ENCODE results near the gene NT5DC3. TPM values are rescaled to one million over a fixed set of nuclear protein-coding genes. Genes with fewer than 3 reads are reported as not detected.

The NT5DC3 gene
- total RNA-seq (2021), result 12.2 to 12.8 TPM (median 12.5 TPM) in 3 replicates
- Bru-seq, nascent RNA, result percentile 76 among the genes with signal in this experiment
- long read RNA-seq, experiment 1, full-length matches to known transcripts, result 6 of 18 reads
- long read RNA-seq, experiment 1, partial matches to known transcripts, result 0 of 18 reads
- long read RNA-seq, experiment 1, other reads (novel, unspliced or antisense), result 12 of 18 reads
- long read RNA-seq, experiment 2, partial matches to known transcripts, result 0 of 13 reads
- long read RNA-seq, experiment 2, other reads (novel, unspliced or antisense), result 13 of 13 reads
- long read RNA-seq, experiment 3, result 0 reads

DNA sequence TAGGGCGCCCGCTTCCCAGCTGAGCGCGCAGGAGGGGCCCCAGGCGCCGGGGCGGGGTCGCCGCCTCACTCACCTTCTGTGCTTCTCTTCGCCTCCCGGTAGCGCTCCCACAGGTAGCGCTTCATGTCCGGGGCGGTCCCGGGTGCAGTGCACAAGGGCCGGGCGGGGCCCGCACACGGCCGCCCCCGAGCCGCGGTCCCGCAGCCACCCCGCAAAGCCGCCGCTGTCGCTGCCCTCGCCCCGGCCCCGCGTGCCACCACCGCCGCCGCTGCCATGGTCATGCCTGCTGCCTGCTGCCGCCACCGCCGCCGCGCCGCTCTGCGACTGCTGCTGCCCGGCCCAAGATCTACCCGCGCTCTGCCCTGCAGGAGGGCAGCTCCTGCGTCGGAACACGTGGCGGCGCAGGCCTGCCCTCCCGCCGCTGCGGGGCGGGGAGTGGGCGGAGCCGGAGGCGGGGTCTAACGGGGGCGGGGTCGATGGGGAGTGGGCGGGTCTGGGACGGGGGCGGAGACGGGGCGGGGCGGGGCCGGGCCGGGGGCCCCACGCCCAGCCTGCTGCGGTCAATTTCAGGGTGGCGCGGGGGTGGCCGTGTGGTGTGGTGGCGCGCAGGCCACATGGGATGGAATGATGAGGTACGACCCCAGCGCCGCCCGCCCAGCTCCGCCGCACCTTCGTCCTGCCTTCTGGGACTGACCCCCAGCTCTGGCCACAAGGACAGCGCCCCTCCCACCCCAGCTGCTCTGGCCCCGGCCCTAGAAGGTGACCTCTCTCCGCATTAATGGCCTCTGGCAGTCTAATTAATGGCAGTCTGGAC lies at the start of gene NT5DC3:
NT5DC3 (minus strand) TSS at position 359 of the 814 bp plus-strand sequence; CDS start at position 281, 78 bp downstream.
- H3K9me3 Mint-ChIP-seq, result no peaks in the 10 kb centered on the region
- CTCF ChIA-PET, result interaction anchor here (0.6 to 1.8 kb wide), 8 partner anchors 7 to 268 kb away, joined by 3 to 7 read pairs (median 3); no protein-coding TSS in a partner anchor
- peaks cover 25% of the 10 kb centered on the region for H3K4me1 Mint-ChIP-seq
- H3K27ac Mint-ChIP-seq, result peak within 1 kb of the TSS; percentile 91
- ATAC-seq (peak; percentile 80), DNase-seq (ENCODE audit: low spot score) (peak; percentile 79)
- peaks cover 8% of the 10 kb centered on the region for H3K36me3 Mint-ChIP-seq
- POLR2A ChIA-PET, result interaction anchor here (0.6 to 1.6 kb wide), 4 partner anchors 46 to 223 kb away, joined by 3 to 7 read pairs (median 3); partner anchors contain the start of genes HSP90B1 and TDG
- H3K27me3 Mint-ChIP-seq (ENCODE audit: low read depth), result peaks cover 6% of the 10 kb centered on the region; the same call in 1 of the 2 replicates
- H3K4me3 Mint-ChIP-seq, result peak within 1 kb of the TSS; percentile 98
- TF ChIP-seq NR1H2 (CRISPR knock-in tag; IDR thresholded peaks at IDR 0.05), result no peak
- no peak; the same call in 1 of the 2 replicates for TF ChIP-seq FOXP1 (CRISPR knock-in tag; IDR thresholded peaks at IDR 0.05; ENCODE audit: borderline replicate concordance)
- TF ChIP-seq, protein P1, sequence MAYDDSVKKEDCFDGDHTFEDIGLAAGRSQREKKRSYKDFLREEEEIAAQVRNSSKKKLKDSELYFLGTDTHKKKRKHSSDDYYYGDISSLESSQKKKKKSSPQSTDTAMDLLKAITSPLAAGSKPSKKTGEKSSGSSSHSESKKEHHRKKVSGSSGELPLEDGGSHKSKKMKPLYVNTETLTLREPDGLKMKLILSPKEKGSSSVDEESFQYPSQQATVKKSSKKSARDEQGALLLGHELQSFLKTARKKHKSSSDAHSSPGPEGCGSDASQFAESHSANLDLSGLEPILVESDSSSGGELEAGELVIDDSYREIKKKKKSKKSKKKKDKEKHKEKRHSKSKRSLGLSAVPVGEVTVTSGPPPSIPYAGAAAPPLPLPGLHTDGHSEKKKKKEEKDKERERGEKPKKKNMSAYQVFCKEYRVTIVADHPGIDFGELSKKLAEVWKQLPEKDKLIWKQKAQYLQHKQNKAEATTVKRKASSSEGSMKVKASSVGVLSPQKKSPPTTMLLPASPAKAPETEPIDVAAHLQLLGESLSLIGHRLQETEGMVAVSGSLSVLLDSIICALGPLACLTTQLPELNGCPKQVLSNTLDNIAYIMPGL (CRISPR knock-in tag; IDR thresholded peaks at IDR 0.05), result 0 out of 2 replicates have a peak, but pooled peaks have one; percentile 20
- TF ChIP-seq, protein P2, sequence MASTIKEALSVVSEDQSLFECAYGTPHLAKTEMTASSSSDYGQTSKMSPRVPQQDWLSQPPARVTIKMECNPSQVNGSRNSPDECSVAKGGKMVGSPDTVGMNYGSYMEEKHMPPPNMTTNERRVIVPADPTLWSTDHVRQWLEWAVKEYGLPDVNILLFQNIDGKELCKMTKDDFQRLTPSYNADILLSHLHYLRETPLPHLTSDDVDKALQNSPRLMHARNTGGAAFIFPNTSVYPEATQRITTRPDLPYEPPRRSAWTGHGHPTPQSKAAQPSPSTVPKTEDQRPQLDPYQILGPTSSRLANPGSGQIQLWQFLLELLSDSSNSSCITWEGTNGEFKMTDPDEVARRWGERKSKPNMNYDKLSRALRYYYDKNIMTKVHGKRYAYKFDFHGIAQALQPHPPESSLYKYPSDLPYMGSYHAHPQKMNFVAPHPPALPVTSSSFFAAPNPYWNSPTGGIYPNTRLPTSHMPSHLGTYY (CRISPR knock-in tag; IDR thresholded peaks at IDR 0.05), result no peak
- TF ChIP-seq FOXK1 (CRISPR knock-in tag; IDR thresholded peaks at IDR 0.05), result peak; percentile 81
- TF ChIP-seq, protein P3, sequence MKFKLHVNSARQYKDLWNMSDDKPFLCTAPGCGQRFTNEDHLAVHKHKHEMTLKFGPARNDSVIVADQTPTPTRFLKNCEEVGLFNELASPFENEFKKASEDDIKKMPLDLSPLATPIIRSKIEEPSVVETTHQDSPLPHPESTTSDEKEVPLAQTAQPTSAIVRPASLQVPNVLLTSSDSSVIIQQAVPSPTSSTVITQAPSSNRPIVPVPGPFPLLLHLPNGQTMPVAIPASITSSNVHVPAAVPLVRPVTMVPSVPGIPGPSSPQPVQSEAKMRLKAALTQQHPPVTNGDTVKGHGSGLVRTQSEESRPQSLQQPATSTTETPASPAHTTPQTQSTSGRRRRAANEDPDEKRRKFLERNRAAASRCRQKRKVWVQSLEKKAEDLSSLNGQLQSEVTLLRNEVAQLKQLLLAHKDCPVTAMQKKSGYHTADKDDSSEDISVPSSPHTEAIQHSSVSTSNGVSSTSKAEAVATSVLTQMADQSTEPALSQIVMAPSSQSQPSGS (CRISPR knock-in tag; IDR thresholded peaks at IDR 0.05; ENCODE audit: borderline replicate concordance, low read depth), result no peak
- TF ChIP-seq SP1 (CRISPR knock-in tag; conservative IDR thresholded peaks at IDR 0.05), result peak; percentile 95
- TF ChIP-seq, protein P4, sequence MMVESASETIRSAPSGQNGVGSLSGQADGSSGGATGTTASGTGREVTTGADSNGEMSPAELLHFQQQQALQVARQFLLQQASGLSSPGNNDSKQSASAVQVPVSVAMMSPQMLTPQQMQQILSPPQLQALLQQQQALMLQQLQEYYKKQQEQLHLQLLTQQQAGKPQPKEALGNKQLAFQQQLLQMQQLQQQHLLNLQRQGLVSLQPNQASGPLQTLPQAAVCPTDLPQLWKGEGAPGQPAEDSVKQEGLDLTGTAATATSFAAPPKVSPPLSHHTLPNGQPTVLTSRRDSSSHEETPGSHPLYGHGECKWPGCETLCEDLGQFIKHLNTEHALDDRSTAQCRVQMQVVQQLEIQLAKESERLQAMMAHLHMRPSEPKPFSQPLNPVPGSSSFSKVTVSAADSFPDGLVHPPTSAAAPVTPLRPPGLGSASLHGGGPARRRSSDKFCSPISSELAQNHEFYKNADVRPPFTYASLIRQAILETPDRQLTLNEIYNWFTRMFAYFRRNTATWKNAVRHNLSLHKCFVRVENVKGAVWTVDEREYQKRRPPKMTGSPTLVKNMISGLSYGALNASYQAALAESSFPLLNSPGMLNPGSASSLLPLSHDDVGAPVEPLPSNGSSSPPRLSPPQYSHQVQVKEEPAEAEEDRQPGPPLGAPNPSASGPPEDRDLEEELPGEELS (CRISPR knock-in tag; IDR thresholded peaks at IDR 0.05), result peak; percentile 86
- TF ChIP-seq MXD4 (CRISPR knock-in tag; IDR thresholded peaks at IDR 0.05; ENCODE audit: borderline replicate concordance), result no peak
- peak; percentile 84; the same call in 1 of the 2 replicates for TF ChIP-seq NFE2L1 (CRISPR knock-in tag; IDR thresholded peaks at IDR 0.05)
- TF ChIP-seq FOXJ3 (CRISPR knock-in tag; IDR thresholded peaks at IDR 0.05; ENCODE audit: borderline replicate concordance), result no peak
- TF ChIP-seq NFATC4 (CRISPR knock-in tag; IDR thresholded peaks at IDR 0.05), result no peak
- TF ChIP-seq HMGA2 (CRISPR knock-in tag; IDR thresholded peaks at IDR 0.05), result no peak
- TF ChIP-seq OVOL2 (CRISPR knock-in tag; IDR thresholded peaks at IDR 0.05; ENCODE audit: borderline replicate concordance), result no peak
- no peak for TF ChIP-seq ZNF423 (CRISPR knock-in tag; IDR thresholded peaks at IDR 0.05)
- TF ChIP-seq NR3C1 (CRISPR knock-in tag; conservative IDR thresholded peaks at IDR 0.05; ENCODE audit: low read depth), result no peak
- TF ChIP-seq, protein P5, sequence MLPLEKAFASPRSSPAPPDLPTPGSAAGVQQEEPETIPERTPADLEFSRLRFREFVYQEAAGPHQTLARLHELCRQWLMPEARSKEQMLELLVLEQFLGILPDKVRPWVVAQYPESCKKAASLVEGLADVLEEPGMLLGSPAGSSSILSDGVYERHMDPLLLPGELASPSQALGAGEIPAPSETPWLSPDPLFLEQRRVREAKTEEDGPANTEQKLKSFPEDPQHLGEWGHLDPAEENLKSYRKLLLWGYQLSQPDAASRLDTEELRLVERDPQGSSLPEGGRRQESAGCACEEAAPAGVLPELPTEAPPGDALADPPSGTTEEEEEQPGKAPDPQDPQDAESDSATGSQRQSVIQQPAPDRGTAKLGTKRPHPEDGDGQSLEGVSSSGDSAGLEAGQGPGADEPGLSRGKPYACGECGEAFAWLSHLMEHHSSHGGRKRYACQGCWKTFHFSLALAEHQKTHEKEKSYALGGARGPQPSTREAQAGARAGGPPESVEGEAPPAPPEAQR (CRISPR knock-in tag; IDR thresholded peaks at IDR 0.05), result no peak
- no peak for TF ChIP-seq SMAD3 (CRISPR knock-in tag; IDR thresholded peaks at IDR 0.05; ENCODE audit: borderline replicate concordance)
- TF ChIP-seq, protein P6, sequence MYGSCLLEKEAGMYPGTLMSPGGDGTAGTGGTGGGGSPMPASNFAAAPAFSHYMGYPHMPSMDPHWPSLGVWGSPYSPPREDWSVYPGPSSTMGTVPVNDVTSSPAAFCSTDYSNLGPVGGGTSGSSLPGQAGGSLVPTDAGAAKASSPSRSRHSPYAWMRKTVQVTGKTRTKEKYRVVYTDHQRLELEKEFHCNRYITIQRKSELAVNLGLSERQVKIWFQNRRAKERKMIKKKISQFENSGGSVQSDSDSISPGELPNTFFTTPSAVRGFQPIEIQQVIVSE (CRISPR knock-in tag; IDR thresholded peaks at IDR 0.05; ENCODE audit: borderline replicate concordance), result no peak
- TF ChIP-seq IRF2 (CRISPR knock-in tag; IDR thresholded peaks at IDR 0.05; ENCODE audit: borderline replicate concordance, low read depth), result no peak
- no peak for TF ChIP-seq ZNF219 (CRISPR knock-in tag; IDR thresholded peaks at IDR 0.05; ENCODE audit: borderline replicate concordance)
- peak; percentile 45; the same call in 1 of the 2 replicates for TF ChIP-seq CREB1 (CRISPR knock-in tag; IDR thresholded peaks at IDR 0.05)
- TF ChIP-seq, protein P7, sequence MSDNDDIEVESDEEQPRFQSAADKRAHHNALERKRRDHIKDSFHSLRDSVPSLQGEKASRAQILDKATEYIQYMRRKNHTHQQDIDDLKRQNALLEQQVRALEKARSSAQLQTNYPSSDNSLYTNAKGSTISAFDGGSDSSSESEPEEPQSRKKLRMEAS (CRISPR knock-in tag; IDR thresholded peaks at IDR 0.05), result peak; percentile 85; the same call in 1 of the 2 replicates
- TF ChIP-seq, protein P8, sequence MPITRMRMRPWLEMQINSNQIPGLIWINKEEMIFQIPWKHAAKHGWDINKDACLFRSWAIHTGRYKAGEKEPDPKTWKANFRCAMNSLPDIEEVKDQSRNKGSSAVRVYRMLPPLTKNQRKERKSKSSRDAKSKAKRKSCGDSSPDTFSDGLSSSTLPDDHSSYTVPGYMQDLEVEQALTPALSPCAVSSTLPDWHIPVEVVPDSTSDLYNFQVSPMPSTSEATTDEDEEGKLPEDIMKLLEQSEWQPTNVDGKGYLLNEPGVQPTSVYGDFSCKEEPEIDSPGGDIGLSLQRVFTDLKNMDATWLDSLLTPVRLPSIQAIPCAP (CRISPR knock-in tag; IDR thresholded peaks at IDR 0.05), result no peak
- no peak for TF ChIP-seq ZNF263 (CRISPR knock-in tag; IDR thresholded peaks at IDR 0.05; ENCODE audit: low read depth)
- no peak for TF ChIP-seq ZNF671 (CRISPR knock-in tag; IDR thresholded peaks at IDR 0.05)
- TF ChIP-seq TP53 (CRISPR knock-in tag; IDR thresholded peaks at IDR 0.05), result peak; percentile 95

Measured in WTC11 (cell line).